Activated T-cell treated with anti-CD3 and anti-CD28 coated beads for 1 hour (primary cell): ENCODE measurements around the gene HCCS.
"Not testable (repeated sequence)": the region's sequence is repeated elsewhere in the genome, so short reads cannot be mapped to it uniquely, and the experiment has no call there.

Experiments
- DNase-seq: peaks from one replicate; pipeline ENCODE4 v3.0.0-alpha.2; 2020; ENCODE audit warnings: low read depth

HCCS gene

DNA sequence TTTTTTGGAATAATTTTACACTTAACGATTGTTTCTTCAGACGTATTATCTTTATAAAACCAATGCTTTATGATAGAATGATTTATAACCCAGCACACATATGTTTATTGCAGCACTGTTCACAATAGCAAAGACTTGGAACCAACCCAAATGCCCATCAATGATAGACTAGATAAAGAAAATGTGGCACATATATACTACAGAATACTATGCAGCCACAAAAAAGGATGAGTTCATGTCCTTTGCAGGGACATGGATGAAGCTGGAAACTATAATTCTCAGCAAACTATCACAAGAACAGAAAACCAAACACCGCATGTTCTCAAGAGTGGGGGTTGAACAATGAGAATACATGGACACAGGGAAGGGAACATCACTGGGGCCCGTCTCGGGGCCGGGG is 12.0 kb downstream of the HCCS start:
- DNase-seq, result not testable (repeated sequence)

DNA sequence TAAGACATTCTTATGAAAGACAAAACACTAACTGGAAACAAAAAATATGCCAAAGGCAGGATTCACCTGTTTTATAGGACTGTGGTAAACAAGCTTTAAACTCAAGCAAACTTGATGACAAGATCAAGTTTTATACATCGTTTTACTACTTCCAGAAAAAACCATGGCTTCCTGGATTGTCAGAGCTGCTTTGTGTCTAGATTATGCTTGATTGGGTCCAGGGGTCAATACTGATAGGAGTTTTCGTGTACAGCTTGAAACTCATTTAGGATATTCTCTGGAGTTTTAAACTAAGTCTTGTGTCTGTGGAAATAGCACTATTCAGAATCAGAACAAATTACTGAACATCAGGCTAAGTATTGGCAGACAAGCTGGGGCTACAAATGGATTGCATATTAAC is 13.0 kb downstream of the HCCS start:
- no peak for DNase-seq

GRCh38 chrX:11125060-11125459 is 13.9 kb downstream of the HCCS start:
- no peak for DNase-seq

GRCh38 chrX:11129534-11130105 is 18.5 kb downstream of the HCCS start:
- DNase-seq, result no peak

DNA sequence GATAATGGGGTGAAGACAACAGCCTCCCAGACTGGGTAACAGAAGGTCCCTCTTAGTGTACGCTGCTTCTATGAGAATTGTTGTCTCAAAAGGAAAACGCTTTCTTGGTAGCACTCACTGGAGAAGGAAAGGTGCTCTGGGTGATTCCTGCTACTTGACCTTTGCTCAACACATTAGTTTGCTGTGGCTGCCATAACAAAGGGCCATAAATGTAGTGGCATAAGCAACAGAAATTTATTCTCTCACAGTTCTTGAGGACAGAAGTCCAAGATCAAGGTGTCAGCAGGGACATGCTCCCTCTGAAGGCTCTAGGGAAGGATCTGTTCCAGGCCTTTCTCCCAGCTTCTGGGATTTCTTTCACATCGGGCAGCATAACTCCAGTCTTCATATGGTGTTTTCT is 19.0 kb downstream of the HCCS start:
- DNase-seq, result no peak

- DNase-seq, result no peak
These were observed 20.0 kb downstream of the HCCS start for GRCh38 chrX:11131146-11131545.

GRCh38 chrX:11135564-11136185 is 24.5 kb downstream of the HCCS start:
- DNase-seq, result no peak

DNA sequence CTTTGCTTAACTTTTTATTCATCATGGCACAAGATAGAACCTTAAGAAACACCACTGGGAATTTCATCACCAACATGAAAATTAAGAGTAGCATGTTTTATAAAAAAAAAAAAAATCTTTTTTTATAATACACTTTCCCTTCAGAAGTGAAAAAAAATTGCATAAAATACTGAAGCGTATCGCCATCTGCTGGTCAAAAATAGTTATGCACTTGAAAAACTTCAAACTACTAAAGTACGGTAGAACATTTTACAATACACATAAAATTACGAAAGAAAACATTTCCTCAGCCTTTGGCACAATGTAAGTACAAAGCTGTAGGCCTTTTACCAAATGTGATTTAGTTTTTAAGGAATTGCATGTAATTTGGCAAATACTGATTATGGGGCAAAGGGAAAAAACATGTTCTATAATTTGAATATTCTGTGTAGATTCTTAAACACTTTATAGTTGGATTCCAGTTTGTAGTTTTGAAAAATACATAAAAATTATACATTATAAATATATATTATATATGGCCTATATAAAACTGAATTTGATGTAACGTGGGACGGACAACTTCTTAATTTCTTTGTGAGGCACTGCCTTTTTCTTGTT is 26.5 kb downstream of the HCCS start:
- DNase-seq, result no peak

- DNase-seq, result no peak
These were observed 27.6 kb downstream of the HCCS start for GRCh38 chrX:11138498-11139390.

DNA sequence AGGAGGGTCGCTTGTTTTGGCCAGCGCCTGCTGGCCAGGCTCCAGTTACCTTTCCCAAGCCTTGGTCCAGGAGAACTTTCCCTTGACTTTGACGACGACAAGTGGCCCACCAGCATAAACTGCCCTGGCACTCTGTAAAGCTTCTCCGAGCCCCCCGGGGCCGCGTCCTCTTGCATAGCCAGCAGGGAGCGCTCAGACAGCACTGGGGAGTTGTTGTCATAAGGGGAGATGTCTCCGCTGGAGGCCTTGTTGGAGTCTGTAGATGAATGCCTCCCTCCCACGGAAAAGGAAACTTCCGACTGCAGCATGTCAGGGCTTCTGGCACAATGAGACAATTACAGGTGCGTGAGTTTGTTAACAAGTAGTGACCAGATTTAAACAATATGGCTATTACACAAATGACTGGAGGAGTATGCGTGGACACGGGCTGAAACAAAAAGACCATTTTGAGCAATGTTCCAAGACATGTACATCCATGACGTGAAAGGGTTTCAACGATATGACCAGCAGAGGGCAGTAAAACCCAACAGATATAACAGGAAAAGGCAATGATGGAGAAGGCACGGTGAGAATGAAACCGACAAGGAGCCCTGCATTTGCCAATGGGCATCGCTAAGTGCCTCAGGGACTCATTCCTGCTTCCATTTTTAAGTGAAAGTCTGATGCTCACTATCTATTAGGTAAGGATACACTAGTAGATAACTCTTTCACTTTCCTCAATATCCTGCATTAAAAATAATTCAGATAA is 33.0 kb downstream of the HCCS start:
- peak; percentile 2 for DNase-seq

DNA sequence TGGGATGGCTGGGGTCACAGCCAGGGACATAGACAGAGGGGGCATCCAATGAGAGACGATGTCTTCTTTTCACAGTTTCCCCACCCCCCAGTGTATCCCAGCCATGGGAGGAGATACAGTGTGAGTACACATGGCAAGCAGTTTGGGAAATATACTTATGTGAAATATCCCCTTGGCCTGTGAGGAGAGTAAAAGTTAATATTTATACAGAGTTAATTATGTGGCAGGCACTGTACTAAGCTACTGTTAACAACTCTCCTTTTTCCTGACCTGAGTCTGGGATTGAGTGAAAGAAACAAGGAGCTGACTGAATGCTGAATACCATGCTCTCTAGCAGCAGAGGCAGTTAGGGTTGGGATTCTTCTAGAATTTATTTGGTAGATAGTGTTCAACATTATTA is 35.3 kb downstream of the HCCS start:
- no peak for DNase-seq

DNA sequence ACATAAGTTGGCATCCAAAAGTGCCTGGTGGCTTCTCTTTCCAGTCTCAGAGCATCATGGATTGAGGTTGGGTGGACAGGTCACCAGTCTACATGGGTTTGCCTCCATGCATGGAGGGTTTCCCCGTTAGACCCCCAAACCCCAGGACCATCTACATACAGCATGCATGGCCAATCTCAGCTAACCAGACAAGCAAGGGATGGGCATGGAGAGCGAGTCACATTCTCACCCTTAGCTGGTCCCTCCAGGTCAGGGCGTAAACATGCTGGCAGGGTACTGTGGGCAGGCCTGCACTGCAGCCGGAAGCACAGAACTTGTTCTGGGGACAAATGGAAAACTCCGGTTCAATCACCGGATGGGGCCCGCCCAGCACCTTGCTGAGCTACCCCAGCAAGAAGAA is 37.3 kb downstream of the HCCS start:
- DNase-seq, result no peak

DNA sequence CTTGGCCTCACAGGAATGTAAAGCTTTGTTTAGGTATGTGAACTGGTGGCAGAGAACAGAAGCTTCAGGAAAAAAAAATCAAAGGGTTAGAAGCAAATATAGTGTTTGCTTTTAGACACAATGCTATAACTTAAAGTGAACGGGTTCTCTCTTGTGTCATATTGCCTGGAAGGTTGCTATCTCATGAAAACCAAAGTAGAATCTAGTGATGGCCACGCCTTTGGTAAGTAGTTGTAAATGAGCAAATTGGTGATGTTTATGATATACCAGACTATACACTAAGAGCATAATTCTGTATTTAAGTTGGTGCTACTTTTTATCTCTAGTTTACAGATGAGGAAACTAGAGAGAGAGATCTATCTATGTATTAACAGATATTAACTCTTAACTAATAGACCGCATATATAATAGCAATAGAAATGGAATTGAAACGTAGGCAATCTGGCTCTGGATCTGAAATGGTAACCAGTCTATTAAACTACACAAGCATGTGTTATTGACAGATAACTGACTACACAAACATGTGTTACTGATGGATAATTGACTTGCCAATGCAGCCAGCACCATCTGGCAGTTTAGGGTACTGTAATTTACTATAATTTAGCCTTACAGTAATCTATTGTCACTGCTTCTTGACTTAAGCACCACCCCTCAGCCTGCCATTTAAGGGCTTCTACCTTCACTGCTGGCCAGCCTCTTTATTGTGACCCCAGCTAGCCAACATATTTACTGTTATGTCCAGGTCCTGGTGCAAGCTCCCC is 40.8 kb downstream of the HCCS start:
- DNase-seq, result no peak

GRCh38 chrX:11159149-11159548 is 48.0 kb downstream of the HCCS start:
- DNase-seq, result no peak

GRCh38 chrX:11164433-11164832 is 53.3 kb downstream of the HCCS start:
- no peak for DNase-seq

DNA sequence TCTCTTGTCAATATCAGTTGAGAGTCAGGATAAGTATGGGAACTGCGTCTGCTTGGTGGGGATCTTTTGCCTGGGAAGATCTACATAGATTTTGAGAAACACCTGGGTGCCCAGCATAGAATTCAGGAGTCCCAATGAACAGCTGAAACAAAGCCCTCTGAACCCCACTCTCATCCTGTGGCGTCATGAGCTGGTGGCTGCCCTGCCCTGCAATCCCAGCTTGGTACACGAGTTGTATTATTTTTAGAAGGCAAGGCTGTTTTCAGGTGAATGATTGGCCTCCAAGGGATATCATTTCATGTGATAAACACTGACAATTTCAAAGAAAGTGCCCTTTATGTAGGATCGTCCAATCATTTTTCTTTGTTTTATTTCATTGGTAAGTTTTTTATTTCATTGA is 60.8 kb downstream of the HCCS start:
- DNase-seq, result no peak

DNA sequence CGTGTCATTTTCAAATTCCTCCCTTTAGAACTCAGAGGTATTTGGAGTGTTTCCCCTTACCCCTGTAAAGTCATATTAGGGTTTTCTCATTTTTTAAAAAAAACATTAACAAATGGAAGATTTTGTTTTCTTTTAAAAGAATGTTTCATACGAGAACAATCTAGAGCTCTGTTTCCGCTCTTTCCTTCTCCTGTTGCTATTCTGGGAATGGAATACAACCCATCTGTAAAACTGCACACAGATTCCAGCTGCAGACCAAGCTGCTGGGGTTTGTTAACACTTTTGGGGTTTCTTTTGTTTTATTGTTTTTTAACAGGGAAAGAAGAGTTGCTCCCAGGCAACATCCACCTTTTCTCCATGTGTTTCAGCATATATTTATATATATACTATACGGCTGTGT is 61.3 kb downstream of the HCCS start:
- no peak for DNase-seq
